22Rv1 (cell line): ENCODE data around the gene KCNE3.

Source experiments
- H3K27ac ChIP-seq: fragments of 450-650 bp; 2 replicates; pipeline ENCODE4 v1.5.1; 2017
- ZFX ChIP-seq: fragments of 450-650 bp; IDR thresholded peaks from 2 replicates; pipeline ENCODE4 v1.6.1; 2017; ENCODE audit warnings: antibody characterized with exemption, borderline replicate concordance
- TF ChIP-seq, protein P1 (sequence below): fragments of 450-650 bp; IDR thresholded peaks from 2 replicates; pipeline ENCODE4 v1.5.1; 2017; ENCODE audit warnings: mild to moderate bottlenecking

Gene KCNE3

DNA sequence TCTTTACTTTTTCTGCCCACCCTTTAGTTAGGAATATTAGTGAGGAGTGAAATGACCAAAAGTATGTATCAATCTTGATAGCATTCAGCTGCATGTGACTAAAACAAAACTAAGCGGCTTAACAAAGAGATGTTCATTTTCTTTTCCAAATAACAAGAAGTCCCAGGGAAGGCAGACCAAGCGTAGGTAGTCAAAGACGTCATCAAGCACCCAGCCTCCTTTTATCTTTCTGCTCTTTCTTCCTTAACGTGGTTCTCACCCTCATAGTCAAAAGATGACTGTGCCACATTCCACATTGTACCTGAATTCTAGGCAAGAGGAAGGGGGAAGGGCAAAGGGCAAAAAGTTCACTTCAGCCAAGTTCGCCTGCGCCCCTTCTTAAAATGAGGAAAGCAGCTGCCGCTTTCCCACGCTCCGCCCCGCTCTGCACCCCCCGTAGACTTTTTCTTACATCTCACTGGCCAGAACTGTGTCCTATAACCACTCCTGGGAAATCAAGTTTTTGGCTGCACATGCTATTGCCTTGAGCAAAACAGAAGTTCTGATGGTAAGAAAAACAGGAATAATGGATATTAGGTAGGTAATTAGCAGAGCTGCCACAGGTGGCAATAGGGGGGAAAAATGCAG, 54.5 kb downstream of the KCNE3 start:
- TF ChIP-seq, protein P1, sequence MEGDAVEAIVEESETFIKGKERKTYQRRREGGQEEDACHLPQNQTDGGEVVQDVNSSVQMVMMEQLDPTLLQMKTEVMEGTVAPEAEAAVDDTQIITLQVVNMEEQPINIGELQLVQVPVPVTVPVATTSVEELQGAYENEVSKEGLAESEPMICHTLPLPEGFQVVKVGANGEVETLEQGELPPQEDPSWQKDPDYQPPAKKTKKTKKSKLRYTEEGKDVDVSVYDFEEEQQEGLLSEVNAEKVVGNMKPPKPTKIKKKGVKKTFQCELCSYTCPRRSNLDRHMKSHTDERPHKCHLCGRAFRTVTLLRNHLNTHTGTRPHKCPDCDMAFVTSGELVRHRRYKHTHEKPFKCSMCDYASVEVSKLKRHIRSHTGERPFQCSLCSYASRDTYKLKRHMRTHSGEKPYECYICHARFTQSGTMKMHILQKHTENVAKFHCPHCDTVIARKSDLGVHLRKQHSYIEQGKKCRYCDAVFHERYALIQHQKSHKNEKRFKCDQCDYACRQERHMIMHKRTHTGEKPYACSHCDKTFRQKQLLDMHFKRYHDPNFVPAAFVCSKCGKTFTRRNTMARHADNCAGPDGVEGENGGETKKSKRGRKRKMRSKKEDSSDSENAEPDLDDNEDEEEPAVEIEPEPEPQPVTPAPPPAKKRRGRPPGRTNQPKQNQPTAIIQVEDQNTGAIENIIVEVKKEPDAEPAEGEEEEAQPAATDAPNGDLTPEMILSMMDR, result no peak
- no peak for TF ChIP-seq ZFX
- H3K27ac ChIP-seq, result no peak overlapping the region

DNA sequence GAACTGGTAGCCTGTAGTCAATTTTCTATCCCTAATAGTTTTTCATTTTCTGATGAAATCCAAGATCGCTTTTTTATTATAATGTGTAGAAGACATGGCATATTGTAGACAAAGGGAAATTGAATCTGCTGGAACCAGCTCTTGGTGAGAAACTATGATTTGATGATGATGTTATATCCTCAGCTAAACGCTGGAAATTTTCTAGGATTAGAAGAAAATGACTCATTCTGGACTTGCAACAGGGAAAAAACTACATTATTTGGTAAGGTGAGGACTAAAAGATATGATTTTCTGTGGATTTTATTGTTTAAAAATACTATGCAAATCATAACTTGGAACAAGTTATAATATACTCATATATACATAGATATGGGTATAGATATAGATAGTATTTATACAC, 55.0 kb downstream of the KCNE3 start:
- no peak for TF ChIP-seq ZFX
- TF ChIP-seq, protein P1, result no peak
- H3K27ac ChIP-seq, result no peak overlapping the region

DNA sequence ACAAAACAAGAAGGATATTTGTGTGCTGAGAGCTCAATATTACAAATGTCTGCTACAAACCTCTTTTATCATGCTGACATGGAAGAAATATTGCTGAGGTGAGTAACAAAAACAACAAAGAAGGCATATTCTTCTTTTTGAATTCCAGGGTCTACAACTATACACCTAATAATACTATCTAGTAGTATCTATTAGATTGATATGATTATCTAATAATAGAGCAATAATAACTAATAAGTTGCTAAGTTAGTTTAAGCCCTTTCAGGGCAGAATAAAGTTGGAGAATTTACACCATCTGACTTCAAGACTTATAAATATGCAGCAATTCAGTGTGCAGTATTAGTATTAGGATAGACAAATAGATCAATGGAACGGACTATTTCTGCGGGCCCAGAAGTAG, 57.7 kb downstream of the KCNE3 start:
- no peak for TF ChIP-seq ZFX
- TF ChIP-seq, protein P1, result no peak
- H3K27ac ChIP-seq, result no peak overlapping the region
